GM13976 (cell line): Measurements from ENCODE around the gene DRC3.
"Not testable (repeated sequence)": the region's sequence is repeated elsewhere in the genome, so short reads cannot be mapped to it uniquely, and the experiment has no call there.

ENCODE experiments used
- DNase-seq: peaks from one replicate; pipeline ENCODE4 v3.0.0; 2012; ENCODE audit warnings: low spot score
- CTCF ChIP-seq: IDR thresholded peaks from 2 replicates; pipeline ENCODE4 v1.5.1; 2012; ENCODE audit warnings: borderline replicate concordance, mild to moderate bottlenecking; ENCODE audit not compliant: insufficient read depth; ENCODE audit errors: extremely low read depth, missing control alignments, control extremely low read depth
- in situ Hi-C: fragments of 300-500 bp; cut with MboI; formaldehyde crosslinking; loops from one replicate; pipeline ENCODE4 v1.12.0; 2022; ENCODE audit warnings: low sequenced_read_pairs, mixed read lengths, inconsistent platforms; ENCODE audit not compliant: unreplicated experiment

The DRC3 gene

GRCh38 chr17:17993366-17993765 lies 20.7 kb downstream of the DRC3 start:
- in situ Hi-C loops: no loop called here
- TF ChIP-seq CTCF: no peak
- no peak for DNase-seq

GRCh38 chr17:17993852-17994251 lies 21.2 kb downstream of the DRC3 start:
- in situ Hi-C loops: no loop called here
- no peak for DNase-seq
- TF ChIP-seq CTCF: no peak

- in situ Hi-C loops: no loop called here
- no peak for DNase-seq
Observed at GRCh38 chr17:17994271-17995069, 21.8 kb downstream of the DRC3 start.

GRCh38 chr17:17995887-17996286 lies 23.2 kb downstream of the DRC3 start:
- DNase-seq, in situ Hi-C loops: not testable (repeated sequence)

More at GRCh38 chr17:17994271-17995069, 21.8 kb downstream of the DRC3 start:
- TF ChIP-seq CTCF: no peak

- no peak for TF ChIP-seq CTCF
- no peak for DNase-seq
- in situ Hi-C loops: no loop called here
Observed at GRCh38 chr17:17998934-17999333, 26.3 kb downstream of the DRC3 start.

GRCh38 chr17:17999364-18000029 lies 26.8 kb downstream of the DRC3 start:
- no peak for TF ChIP-seq CTCF
- in situ Hi-C loops: no loop called here
- DNase-seq: no peak

- no peak for TF ChIP-seq CTCF
- in situ Hi-C loops: no loop called here
- no peak for DNase-seq
Observed at GRCh38 chr17:18000030-18000408, 27.4 kb downstream of the DRC3 start.
